NCI-H510A (cell line): ENCODE measurements around the gene TARP.
A peak's percentile ranks its signal among the peaks of the same experiment; 100 is the strongest.
"Not testable (repeated sequence)": the region's sequence is repeated elsewhere in the genome, so short reads cannot be mapped to it uniquely, and the experiment has no call there.

Experiments
- DNase-seq: peaks from one replicate; lab custom pipeline; 2025; lab: John Stamatoyannopoulos, UW

Gene TARP

GRCh38 chr7:38262026-38262425, 11.4 kb downstream of the TARP start:
- DNase-seq, result not testable (repeated sequence)

- DNase-seq, result not testable (repeated sequence)
Observed at GRCh38 chr7:38261601-38262000, 11.8 kb downstream of the TARP start.

GRCh38 chr7:38259157-38259556, 14.3 kb downstream of the TARP start:
- not testable (repeated sequence) for DNase-seq

GRCh38 chr7:38257350-38257677, 16.1 kb downstream of the TARP start:
- no peak for DNase-seq

- DNase-seq, result not testable (repeated sequence)
Observed at GRCh38 chr7:38249849-38250248, 23.6 kb downstream of the TARP start.

GRCh38 chr7:38248069-38248567, 25.3 kb downstream of the TARP start:
- no peak for DNase-seq

- DNase-seq, result no peak
Observed at GRCh38 chr7:38245409-38245977, 27.9 kb downstream of the TARP start.

GRCh38 chr7:38244516-38244915, 28.9 kb downstream of the TARP start:
- no peak for DNase-seq

GRCh38 chr7:38243345-38243744, 30.1 kb downstream of the TARP start:
- DNase-seq, result not testable (repeated sequence)

GRCh38 chr7:38242814-38243213, 30.6 kb downstream of the TARP start:
- no peak for DNase-seq

- no peak for DNase-seq
Observed at GRCh38 chr7:38241071-38241470, 32.4 kb downstream of the TARP start.

GRCh38 chr7:38239129-38239528, 34.3 kb downstream of the TARP start:
- DNase-seq, result not testable (repeated sequence)

GRCh38 chr7:38235606-38236005, 37.8 kb downstream of the TARP start:
- no peak for DNase-seq

- DNase-seq, result not testable (repeated sequence)
Observed at GRCh38 chr7:38234759-38235158, 38.7 kb downstream of the TARP start.

- DNase-seq, result no peak
Observed at GRCh38 chr7:38232502-38233366, 40.7 kb downstream of the TARP start.

- no peak for DNase-seq
Observed at GRCh38 chr7:38229884-38230642, 43.4 kb downstream of the TARP start.

GRCh38 chr7:38229386-38229785, 44.0 kb downstream of the TARP start:
- DNase-seq, result no peak

GRCh38 chr7:38224392-38224791, 49.0 kb downstream of the TARP start:
- DNase-seq, result no peak

GRCh38 chr7:38223306-38223705, 50.1 kb downstream of the TARP start:
- DNase-seq, result no peak

GRCh38 chr7:38222481-38223096, 50.8 kb downstream of the TARP start:
- DNase-seq, result peak; percentile 1

- DNase-seq, result no peak
Observed at GRCh38 chr7:38220452-38220851, 53.0 kb downstream of the TARP start.

- DNase-seq, result no peak
Observed at GRCh38 chr7:38217672-38218071, 55.8 kb downstream of the TARP start.
